ENCODE data around the gene CPNE4.

CPNE4 gene

DNA sequence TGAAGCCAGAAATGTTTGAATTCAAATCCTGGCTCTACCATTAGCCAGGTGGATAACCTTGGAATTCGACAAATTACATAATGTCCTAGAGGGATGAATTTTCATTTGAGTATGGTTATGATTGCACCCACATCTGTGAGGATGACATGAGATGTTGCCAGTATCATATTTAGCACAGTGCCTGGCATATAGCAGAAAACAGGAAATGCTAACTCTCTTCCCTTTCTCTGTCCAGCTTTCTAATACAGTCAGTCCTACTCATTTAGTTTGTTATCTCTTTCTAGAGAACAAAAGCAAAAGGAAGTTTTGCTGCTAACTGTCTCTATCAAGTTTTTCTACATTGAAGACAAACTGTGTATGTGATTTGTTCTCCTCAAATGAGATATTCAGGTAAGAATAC, 231.7 kb downstream of the CPNE4 start:
- DNase-seq (ENCODE audit: low read depth in 2 of 3, low spot score in 1 of 3) = no peak

DNA sequence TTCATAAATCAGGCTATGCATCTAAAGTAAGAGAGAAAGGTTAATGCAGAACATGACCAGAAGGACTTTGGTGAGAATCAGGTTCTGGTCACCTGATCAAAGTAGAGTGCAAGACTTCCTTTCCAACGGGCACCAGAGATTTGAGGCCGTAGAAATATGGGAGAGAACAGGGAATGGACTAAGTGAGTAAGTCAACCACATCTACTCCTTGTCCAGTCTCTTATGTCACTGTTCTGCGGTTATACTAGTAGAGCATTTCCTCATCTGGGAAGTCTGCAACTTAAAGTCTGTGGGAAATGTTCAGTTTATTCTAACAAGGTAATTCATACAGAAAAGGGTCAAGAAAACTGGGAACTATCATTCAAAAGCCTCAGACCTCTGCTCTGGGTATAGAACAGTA, 232.8 kb downstream of the CPNE4 start:
- DNase-seq (ENCODE audit: low read depth in 2 of 3, low spot score in 1 of 3) = no peak

DNA sequence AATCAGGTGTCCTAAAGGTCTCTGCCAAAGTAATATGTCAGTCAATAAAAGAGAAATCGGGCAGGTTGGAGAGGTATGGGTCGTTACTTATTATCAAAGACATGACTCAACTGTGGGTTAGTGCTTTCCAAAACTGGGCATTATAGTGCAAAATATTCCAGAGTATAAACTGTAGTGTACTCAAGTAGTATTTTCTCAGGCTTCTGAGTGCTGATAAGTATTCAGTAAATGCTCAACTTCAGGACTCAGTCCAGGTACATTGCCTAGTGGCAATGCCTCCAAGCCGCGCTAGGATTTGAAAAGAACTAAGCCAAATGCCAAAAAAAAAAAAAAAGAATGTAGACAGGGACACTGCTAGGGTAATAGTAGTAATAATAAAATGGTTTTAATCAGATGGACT, 233.2 kb downstream of the CPNE4 start:
- DNase-seq (ENCODE audit: low read depth in 2 of 3, low spot score in 1 of 3) = no peak

DNA sequence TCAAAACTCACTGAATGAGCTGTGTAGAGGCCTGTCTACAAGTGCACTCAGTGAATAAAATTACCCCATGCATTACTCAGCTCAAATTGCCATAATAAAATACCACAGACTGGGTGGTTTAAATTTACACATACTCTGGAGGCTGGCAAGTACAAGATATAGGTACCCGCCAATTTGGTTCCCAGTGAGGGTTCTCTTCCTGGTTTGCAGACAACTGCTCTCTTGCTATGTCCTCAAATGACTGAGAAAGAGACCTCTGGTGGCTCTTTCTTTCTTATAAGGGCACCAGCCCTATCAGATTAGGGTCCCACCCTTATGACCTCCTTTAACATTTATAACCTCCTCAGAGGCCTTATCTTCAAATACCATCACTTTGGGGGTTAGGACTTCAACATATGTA, 237.0 kb downstream of the CPNE4 start:
- DNase-seq (ENCODE audit: low read depth in 2 of 3, low spot score in 1 of 3) = no peak

DNA sequence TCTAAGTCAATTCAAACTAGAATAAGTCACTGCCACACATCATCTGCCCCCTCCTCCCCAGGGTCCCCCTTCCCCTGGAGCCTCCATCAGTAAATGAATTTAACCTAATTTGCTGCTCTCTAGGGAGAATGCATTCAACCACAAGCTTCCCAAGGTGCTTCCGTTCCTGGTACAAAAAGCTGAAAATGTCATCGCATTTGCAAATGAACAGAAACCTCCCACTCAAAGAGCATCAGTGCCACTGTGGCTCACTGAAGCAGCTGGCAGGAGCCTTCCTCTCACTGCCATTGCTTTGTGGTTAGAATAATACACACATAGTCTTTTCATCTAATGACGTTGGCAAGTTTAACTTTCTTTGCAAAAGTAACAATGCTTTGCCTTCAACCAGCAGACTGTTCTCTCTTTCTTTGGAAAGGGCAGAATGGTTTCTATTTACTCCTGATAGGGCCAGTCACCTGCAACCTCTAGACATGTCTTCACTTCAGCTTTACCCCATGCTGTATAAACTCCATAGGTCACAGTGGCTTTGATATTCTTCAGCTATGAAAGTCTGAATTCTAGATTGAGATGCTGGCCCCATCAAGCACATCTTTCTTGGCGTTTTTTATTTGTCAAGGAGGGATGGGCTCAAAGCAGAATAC, 238.1 kb downstream of the CPNE4 start:
- DNase-seq (ENCODE audit: low read depth in 2 of 3, low spot score in 1 of 3) = no peak

DNA sequence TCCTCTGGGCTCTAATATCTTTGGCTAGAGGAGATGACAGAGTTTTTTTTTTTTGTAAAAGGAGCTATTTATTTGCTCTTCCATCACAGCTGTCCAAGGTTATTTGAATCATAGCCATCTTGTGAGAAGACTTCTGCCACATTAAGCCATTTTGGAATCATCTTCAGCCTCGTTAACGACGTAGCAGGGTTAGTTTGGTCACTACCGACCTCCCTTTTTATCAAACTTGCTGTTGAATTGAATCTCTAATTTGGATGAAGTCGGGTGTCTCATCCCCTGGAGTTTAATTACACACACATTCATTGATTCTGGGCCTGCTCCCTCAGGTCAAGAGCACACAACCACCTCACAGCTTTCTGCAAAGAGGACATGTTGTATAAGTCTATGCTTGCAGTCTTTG, 238.7 kb downstream of the CPNE4 start:
- no peak for DNase-seq (ENCODE audit: low read depth in 2 of 3, low spot score in 1 of 3)

DNA sequence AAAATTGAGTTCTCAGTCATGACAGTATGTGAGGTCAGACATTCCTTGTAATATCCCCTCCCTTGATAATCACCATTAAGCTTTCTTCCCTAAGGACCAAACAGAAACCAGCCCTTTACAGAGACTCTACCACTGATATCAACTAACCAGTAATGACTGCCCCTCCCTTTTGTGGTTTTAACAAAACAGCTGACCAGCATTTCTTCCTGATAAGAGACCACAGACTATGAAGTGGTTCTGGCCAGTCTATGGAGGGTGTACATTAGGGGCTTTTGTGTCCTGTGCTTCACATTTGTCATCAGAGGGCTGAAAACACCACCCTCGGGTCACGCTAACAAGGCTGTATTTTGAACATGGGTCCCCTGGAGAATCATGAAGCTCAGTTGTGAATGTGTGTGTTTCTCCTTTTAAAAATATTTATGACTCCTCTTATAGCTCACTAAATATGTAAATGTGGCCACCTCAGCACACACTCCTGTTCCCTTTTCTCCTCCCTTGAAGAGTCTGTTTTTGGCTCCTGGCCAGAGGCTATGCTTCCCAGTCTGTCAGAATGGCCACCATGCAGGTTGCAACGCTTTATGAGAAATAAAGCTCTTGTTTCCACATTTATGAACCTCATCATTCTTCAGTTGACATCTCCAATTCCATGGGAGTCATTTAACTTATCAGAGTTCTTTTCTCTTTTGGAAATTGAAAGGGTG, 239.3 kb downstream of the CPNE4 start:
- no peak for DNase-seq (ENCODE audit: low read depth in 2 of 3, low spot score in 1 of 3)

DNA sequence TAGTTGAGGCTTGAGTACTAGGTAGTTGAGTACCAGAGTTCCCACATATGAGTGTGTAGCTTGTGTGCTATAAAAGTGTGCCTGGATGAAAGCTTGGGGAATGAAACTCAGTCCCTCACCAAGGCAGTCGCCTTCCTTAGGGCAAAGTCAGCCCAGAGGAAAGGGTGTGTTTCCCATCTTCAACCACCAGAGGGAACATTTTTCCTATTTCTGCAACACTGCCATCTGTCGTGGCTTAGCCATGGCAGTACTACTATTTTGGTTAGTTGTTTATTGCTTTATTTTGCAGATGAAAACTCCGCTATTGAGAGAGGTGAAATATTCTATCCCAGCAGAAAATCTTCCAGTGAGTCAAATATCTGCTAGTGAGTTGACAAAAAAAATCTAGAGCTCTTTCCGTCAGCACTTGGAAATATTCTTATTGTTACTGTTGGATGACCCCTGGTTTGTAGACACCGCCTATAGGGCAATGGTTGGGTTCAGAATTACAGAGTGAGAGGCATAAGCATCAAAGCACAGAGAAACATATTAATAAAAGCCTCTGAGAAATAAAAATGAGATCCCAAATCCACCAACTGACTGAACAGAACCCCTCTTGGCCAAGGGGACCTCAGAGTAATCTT, 239.9 kb downstream of the CPNE4 start:
- DNase-seq (ENCODE audit: low read depth in 2 of 3, low spot score in 1 of 3) = peak in 2 of 3 donors; percentile 10 to 28

DNA sequence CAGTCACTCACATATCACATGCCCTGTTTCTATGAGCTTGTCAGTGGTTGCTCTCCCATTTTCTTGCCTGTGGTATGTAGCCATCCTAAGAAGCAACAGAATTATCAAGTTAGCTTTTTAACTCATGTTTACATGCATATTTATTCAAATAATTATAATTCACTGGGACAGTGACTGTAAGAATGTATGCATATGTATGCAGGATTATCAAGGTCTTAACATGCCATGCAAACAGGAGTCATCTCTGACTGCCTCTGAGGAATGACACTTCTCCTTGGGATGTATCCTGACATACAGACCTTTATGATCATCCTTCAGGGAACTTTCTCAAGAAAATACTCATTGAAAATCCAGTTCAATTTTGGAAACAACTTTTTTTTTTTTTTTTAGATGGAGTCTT, 240.9 kb downstream of the CPNE4 start:
- no peak for DNase-seq (ENCODE audit: low read depth in 2 of 3, low spot score in 1 of 3)

DNA sequence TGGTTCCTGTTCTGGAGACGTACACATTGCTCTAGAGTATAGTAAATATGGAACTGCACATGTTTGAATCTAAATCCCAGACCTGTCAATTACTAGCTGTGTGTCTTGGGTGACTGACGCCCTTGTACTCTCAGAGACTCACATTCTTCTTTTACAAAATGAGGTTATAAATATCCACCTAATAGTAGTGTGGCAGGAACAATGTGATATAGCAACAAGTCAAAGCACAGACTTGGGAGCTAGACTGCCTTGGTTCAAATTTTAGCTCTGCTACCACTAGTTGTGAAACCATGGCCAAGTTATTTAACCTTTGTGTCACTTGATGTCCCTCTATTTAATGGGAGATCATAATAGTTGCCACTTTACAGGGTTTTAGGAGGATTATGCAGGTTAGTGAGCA, 245.6 kb downstream of the CPNE4 start:
- no peak for DNase-seq (ENCODE audit: low read depth in 2 of 3, low spot score in 1 of 3)

DNA sequence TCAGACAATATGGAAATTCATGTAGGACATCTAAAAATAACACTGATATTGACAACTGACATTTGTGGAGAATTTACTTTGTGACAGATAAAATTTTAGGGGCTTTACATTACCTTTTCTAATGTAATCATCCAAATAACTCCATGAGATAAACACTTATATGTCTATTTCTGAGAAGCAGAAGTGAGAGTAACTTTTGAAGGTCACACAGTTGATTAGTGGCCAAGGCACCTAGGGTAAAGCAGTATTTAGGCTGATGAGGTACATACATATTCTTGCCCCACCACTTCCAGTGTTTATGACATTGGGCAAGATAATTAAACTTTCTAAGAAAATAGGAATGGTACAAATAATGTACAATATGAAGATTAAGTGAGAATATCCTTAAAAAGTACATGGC, 248.4 kb downstream of the CPNE4 start:
- DNase-seq (ENCODE audit: low read depth in 2 of 3, low spot score in 1 of 3) = no peak

DNA sequence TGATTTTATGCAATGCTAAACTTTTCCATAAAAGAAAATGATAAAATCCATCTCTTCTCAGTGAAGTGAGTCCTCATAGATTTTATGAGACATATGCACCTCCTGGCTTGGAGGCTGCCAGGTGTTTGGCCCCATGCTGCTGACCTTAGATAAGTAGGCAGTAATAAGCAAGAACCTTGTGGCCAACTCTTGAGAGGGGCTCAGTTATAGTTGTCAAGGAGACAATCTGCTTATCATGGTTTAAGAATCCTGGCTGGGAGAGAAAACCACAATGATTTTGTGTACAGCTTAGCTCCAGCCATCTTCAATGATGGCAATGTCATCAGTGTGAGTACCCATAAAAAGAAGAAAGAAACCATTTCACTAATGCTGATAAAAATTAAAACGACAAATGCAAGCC, 252.1 kb downstream of the CPNE4 start:
- no peak for DNase-seq (ENCODE audit: low read depth in 2 of 3, low spot score in 1 of 3)

DNA sequence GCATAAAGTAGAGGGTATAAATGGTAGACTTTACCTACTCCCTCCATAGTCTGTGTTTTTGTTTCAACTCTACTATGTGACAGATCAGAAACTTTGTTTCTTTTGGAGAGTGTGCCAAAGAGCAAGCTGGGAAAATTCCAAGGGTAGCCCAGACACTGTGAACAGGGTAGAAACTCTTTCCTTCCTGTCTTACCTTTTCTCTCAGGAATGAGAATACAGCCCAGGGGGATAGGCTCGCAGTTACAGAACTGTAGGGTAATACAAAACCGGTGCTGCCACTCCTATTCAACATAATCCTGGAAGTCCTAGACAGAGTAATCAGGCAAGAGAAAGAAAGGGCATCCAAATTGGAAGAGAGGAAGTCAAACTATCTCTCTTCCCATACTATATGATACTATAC, 256.3 kb downstream of the CPNE4 start:
- no peak for DNase-seq (ENCODE audit: low read depth in 2 of 3, low spot score in 1 of 3)

DNA sequence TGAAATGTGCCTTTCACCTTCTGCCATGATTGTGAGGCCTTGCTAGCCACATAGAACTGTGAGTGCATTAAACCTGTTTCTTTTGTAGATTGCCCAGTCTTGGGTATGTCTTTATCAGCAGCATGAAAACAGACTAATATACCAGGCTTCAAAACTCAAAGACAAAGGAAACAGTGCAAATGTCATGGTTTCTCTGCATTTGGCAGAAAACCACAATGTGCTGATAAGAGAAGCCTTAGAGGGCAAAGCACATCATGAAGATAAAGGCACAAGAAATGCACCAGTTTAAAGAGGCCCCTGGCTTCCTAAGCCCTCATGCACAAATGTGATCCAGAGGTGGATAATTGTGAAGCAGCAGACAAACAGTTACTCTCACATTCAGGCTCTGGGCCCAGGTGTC, 259.2 kb downstream of the CPNE4 start:
- DNase-seq (ENCODE audit: low read depth in 2 of 3, low spot score in 1 of 3) = no peak

DNA sequence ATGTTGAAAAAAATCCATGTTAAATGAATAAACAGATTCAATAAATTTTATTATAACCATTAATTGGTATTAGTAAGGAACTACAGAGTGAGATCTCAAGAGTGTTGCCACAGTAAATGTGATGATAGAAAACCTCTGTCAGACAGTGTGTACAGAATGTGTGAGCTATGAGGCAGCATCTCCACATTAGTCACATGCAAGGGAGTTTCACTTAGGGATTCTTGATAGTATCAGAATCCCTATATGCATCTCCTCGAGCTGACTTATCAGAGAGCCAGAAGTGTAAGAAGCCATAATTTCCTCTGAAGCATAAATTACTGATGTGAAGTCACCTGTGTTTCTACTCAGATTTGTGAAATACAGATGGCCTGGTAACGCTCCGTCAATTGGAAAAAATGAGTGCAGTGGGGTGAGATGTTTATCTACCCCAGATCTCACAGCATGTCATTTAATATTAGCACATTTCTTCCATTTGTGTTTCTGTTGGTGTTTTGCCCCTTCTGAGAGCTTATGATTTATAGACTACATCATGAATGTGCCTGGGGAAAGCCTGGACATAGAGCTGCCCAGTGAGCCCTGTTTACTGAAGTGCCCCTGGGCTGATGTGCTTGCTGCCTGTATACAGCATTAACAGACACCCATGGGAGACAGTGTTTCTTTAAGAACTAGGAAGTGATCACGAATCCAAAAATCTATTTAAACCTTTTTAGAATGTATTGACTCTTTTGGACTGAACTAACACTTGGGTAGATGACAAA, 262.4 kb downstream of the CPNE4 start:
- no peak for DNase-seq (ENCODE audit: low read depth in 2 of 3, low spot score in 1 of 3)

DNA sequence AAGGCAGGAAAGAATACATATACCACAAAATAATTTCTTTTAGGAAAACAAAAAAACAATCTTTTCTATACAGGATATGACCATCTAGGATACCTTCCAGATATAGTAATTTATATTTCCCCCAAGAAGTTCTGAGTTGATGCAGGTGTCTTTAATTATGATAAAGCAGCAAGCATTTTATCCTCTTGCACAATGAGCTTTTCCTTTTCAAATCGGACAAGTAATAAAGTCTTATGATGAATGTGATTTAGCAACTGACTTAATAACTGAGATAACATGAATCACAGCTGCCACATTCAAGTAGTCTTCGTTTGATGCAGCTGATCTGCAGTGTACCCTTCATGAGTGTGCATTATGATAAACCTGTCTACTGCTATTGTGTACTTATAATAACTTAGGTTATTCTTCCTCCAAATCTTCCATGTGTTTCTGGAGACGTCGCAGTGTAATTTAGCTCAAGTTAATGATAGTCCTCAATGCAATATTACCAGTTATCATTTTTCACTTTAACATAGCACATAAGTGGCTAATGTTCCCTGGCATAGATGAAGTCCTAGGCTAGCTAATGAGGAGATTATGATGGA, 271.7 kb downstream of the CPNE4 start:
- no peak for DNase-seq (ENCODE audit: low read depth in 2 of 3, low spot score in 1 of 3)

DNA sequence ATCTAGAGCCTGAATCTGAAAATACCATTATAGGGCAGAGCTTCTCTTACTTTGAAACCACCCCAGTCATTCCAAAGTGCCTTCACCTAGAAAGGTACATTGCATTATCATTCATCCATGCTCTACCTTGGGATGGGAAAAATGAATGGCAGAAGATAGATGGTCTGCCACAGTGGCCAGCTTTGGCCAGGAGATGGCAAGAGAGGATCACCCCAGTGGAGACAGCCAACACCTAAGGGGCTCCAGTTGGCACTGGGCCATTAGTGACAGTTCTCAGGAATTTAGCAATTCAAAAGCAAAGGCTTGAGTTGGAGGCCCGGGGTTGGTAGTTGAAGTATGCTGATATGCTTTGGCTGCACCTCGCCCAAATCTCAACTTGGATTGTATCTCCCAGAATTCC, 278.4 kb downstream of the CPNE4 start:
- no peak for DNase-seq (ENCODE audit: low read depth in 2 of 3, low spot score in 1 of 3)

DNA sequence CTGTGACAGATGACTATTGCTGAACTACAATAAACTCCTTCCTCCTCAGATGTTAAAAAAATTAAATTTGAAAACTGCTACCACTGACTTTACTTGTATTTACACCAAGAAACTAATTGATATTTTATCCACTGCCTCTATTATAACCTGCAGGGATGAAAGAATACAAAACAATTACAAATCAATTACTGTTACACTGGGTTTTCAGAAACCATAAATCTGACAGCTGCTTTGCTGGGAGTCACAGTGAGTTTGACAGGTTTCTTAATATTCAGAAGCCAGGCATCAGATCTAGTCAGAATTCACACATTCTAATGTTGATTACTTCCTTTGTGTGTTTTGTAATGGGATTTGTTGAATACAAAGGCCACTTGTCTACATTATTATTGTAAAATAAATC, 279.4 kb downstream of the CPNE4 start:
- no peak for DNase-seq (ENCODE audit: low read depth in 2 of 3, low spot score in 1 of 3)

DNA sequence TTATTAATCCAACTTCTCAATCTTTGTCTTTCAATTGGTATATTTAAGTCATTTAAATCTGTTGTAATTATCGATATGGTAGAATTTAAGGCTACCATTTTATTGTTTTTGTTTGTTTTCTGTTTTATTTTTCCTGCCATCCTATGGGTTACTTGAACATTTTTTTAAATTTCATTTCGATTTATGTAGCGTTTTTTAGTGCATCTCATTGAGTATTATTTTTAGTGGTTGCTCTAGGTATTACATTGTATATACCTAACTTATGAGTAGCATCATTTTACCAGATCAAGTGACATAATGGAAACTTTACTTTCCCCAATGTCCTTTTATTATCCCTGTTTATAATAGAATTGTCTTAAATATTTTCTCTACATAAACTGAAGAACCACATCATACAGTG, 284.6 kb downstream of the CPNE4 start:
- DNase-seq (ENCODE audit: low read depth in 2 of 3, low spot score in 1 of 3) = no peak

DNA sequence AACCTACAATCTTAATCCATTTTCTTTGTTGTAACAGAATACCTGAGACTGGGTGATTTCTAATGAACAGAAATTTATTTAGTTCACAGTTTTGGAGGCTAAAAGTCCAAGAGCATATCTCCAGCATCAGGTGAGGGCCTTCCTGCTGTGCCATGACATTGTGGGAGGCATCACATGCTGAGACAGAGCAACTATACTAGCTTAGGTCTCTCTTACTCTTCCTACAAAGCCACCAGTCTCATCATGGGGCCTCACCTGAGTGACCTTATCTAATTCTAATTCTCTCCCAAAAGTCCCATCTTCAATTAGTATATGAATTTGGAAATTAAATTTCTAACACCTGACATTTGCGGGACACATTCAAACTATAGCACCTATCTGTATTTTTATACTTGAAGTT, 285.0 kb downstream of the CPNE4 start:
- no peak for DNase-seq (ENCODE audit: low read depth in 2 of 3, low spot score in 1 of 3)

DNA sequence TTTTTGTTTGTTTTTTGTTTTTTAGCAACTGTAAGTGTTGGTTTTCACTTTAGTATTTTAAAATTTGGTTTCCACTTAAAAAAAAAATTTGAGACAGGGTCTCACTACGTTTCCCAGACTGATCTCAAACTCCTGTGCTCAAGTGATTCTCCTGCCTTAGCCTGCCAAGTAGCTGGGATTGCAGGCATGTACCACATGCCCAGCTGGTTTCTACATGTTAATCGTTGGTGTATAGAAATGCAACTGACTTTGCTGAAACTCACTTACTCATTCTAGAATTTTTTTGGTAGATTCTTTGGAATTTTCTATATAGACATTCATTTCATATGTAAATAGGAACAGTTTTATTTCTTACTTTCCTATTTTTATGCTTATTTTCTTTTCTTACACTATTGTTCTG, 287.3 kb downstream of the CPNE4 start:
- DNase-seq (ENCODE audit: low read depth in 2 of 3, low spot score in 1 of 3) = no peak

DNA sequence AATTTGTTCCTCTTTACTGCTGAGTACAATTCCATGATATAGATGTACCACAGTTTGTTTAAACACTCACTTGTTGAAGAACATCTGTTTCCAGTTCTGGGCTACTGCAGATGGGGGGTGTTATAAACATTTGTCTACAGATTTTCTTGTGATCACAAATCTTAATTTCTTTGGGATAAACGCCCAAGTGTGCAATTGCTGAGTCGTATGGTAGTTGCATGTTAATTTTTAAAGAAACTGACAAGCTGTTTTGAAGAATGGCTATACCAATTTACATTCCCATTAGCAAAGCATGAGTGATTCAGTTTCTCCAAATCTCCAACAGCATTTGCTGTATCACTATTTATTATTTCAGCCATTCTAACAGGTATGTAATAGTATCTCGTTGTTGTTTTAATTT, 290.0 kb downstream of the CPNE4 start:
- no peak for DNase-seq (ENCODE audit: low read depth in 2 of 3, low spot score in 1 of 3)

Data from stimulated activated CD4-positive, alpha-beta T cell treated with anti-CD3 and anti-CD28 coated beads, Interleukin-12 subunit alpha, Interleukin-12 subunit beta, amount 100 ng/mL, for 48 hours (primary cell).